ENCODE data around the gene GRM2.

Gene GRM2

DNA sequence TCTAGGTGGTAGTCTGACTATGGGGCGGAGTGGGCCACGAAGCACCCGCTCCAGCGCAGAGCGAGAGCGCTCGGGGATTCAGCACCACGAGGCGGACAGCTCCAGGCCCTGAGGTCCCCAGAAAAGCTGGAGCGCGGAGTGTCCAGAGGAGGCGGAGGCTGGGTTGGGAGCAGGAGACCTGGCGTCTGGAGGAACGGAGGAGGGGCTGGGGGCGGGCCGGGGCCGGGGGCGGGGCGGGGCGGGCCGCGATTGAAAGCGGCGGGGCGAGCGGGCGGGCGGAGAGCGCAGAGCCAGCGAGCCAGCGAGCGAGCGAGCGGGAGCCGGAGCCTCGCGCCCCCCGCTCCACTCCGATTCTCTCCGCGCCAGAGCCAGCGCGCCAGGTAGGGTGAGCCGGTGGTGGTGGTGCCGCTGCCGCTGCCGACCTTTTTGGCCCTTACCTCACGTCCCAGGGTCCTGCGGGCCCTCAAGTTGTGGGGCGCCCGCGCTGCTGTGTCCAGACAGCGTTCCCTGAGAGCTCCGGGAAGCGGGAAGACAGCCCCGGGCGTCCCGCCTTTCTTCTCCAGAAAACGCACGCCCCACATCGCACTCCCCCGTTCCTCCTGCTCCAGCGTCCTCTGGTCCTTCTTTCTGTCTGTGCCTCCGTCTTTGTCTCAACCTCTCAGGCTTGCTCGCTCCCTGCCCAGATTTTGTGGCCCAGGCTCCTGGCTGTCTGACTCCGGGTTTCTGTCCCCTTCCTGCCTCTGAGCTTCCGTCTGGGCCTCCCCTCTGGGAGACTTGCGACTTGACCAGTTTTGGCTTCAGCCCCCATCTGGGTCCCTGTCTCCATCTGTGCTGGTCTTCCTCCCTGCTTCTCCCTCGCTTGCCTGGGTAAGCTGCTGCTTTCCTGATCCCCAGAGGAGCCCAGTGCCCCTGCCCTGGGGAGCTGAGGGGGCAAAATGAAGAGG, at the start of gene GRM2:
GRM2 (plus strand) TSS at position 281 of the 944 bp plus-strand sequence. CDS start 1,916 bp downstream, outside the sequence.
- DNase-seq = no peak

DNA sequence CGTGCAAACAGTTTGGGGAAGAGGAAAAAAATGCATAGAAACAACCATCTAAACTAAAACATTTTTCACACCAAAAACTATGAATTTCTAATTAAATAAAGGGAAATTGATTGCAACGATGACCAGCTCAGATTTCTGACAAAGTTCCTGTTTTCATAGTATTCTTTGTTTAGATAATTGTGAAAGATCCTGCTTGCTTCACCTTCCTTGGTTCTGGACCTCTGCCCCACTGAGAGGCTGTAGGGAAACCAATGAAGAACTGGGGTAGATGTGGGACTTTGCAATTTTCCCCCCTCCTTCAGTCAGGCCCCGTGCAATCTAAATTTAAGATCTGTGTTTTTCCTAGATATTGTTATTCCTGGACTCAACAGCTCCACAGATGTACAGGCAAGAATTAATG, 49.6 kb upstream of the GRM2 start:
- DNase-seq = no peak

- DNase-seq = no peak
These were observed 46.9 kb upstream of the GRM2 start for GRCh38 chr3:51659942-51660341.

DNA sequence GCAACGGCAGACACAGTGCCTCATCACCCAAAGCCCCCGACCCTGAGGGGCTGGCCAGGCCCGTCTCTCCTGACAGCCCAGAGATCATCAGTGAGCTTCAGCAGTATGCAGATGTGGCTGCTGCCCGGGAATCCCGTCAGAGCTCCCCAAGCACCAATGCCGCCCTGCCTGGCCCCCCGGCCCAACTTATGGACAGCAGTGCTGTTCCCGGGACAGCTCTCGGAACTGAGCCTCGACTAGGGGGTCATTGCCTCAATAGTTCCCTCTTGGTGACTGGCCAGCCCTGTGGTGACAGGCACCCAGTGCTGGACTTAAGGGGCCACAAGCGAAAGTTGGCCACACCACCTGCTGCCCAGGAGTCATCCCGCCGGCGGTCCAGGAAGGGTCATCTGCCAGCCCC, 44.4 kb upstream of the GRM2 start:
- no peak for DNase-seq

- no peak for DNase-seq
These were observed 38.1 kb upstream of the GRM2 start for GRCh38 chr3:51668756-51669155.

- DNase-seq = peak; percentile 73
These were observed 37.4 kb upstream of the GRM2 start for GRCh38 chr3:51669241-51670052.

DNA sequence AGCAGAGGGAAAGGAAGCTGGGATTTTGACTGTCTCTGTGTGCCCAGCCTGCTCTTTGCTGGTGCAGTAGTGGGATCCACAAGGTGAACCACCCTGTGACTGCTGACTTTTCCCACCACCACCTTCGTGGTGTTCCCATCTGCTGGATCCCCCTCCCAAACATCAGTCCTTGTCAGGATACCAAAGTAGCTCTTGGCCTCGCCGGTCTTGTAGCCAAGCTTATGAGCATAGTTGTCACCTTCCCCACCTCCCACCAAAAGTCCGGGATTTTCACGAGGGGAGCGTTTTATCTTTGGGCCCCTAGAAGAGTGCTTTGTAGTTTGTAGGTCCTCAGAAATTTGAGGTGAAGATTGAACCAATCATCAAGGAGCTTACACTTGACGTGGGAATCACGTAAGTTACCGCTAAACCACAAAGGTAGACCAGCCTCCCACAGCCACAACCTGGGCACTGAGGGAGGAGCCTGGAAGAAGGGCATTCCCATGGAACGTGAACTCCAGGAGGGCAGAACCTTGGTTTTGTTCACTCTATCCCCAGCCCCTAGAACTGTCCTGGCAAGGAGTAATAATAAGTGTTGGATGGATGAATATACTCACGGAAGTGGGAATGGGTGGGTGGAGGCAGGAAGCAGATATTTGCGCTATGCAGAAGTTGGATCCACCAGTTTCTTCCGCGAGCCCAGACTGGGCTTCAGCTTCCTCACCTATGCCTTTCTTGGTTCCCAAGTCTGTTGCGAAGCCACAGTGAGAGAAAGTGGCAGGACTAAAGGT, 36.6 kb upstream of the GRM2 start:
- DNase-seq = no peak

- peak; percentile 88 for DNase-seq
These were observed 35.8 kb upstream of the GRM2 start, which contains the start of gene TEX264 for GRCh38 chr3:51670823-51671733. TSS of gene TEX264 (plus strand) at chr3:51671252. CDS start at chr3:51674305, 3,053 bp downstream.

DNA sequence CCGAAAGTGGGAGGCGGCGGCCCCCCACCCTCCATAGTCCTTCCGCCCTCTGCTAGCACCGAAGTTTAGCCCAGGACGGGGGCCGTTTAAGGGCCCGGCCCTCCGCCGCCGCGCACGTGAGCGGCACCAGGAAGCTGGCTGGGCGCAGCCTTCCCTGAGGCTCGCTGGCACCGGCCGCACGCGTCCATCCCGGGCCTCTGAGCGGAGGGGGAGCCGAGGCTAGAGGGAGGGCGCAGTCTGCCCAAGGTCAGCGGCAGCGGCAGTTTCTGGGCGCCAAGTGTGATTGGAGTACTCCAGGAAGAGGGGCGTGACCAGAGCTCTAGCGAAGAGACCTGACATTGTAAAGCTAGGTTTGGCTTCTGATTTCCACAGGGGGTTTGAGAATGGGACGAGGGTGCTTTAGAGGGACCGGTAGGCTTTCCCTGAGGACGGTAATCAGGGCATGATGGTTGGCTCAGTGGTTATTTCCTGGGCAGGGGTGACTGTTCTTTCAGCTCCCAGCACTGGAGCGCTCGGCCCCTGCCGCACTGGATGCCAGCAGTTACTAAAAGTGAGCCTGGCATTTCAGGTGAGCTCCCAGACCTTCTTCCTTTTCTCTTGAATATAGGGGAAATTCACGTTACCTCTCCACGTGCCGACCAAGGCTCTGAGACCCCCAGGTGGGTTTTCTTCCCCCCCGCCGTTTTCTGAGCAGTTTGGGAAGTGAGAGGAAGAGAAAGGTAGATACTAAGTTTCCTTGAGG, 35.0 kb upstream of the GRM2 start:
- DNase-seq = peak; percentile 57

DNA sequence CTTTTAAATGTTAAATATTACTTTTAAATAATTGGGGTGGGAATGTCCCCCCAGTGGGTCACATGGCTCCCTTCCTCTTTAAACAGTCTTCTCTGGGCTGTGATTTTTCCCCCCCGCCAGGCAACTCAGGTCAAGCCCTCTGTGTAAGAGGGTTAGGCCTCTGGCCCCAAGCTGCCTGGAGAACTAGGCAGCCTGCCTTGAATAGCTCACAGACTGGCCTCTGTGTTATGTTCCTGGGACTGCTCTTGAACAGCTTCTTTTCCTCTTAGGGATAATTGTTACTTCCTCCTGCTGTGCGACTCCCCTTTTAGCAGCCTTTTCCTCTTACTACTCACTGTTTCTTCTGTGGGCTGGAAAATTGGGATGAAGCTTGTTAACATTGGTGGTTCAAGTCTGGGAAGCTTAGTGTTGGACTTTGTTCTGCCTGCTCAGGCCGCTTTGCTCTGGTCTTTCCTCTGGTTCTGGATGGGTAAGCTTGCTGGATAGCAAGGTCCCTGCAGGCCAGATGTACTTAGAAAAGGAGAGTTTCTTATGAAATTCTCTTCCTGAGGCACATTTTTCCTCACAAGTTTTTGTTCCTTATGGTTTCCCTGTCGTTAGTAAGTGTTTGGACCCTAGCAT, 33.6 kb upstream of the GRM2 start:
- no peak for DNase-seq

DNA sequence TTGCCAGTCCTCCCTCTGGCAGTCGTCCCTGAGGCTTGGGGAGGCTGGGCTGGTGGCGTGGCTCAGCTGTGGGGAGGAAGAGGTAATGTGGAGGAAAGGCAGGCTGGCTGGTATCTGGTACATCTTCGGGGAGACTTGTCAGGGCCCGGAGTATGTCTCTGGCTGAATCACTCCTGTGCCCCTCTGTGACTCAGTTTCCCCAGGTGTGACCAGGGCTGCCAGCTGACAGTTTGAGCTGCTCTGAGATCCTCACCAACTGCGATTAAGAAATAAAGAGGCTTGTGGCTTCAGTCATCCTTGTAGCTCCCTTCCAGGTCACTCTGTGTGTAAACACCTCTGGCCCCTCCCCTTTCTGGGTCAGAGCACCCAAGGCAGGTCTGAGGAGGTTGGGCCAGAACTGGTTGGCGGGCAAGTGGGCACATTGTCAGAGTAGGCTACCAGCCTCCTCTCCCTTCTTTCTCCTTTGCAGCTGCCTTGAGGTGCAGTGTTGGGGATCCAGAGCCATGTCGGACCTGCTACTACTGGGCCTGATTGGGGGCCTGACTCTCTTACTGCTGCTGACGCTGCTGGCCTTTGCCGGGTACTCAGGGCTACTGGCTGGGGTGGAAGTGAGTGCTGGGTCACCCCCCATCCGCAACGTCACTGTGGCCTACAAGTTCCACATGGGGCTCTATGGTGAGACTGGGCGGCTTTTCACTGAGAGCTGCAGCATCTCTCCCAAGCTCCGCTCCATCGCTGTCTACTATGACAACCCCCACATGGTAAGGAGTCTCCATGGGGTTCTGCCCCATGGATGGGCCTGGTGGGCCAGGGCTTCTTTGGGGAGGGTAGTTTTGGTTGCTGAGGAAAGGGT, 32.8 kb upstream of the GRM2 start:
- DNase-seq = no peak

- DNase-seq = peak; percentile 27
These were observed 31.7 kb upstream of the GRM2 start for GRCh38 chr3:51675201-51675611.

DNA sequence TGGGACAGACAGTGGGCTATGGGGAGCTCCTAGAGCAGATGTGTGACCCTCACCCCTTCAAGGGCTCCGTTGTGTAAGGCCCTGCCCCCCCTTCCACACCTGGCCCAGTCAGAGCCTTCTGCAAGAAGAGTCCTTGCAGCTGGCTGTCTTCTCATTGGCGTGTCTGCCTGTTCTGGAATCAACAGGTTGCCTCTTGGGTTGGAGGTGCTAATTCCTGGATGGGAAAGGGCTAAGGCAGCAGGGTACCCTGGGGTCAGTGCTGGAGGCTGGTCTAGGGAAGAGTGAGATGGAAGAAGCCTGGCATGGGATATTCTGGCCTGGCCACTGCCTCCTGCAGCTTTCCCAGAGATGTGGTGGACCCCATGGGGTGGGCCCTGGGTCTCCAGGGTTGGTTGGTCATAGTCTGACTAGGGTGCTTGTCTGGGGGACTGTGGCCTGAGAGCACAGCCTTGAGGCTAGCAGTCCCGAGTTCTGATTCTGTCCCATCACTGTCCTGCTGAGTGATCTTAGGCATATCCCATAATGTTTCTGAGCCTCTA, 30.7 kb upstream of the GRM2 start:
- DNase-seq = no peak

- no peak for DNase-seq
These were observed 29.5 kb upstream of the GRM2 start for GRCh38 chr3:51677358-51677757.

DNA sequence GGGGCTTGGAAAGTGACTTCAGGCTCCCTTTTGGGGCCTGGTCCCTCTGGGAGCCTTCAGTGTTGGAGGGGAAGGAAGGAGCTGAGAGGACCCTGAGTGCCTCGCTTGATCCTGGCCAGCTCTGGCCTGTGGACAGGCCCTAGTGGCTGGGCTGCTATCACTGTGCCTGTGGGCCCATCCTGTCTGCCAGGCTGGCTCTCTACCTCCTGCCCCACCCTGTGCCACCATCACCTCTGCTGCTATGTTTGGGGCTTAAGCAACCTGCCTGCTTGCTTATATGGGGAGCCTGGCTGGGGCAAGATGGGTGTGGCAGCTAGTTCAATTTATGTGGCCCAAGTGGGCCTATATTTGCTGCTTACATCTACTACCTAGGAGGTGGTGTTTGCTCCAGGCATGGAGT, 28.7 kb upstream of the GRM2 start:
- no peak for DNase-seq

DNA sequence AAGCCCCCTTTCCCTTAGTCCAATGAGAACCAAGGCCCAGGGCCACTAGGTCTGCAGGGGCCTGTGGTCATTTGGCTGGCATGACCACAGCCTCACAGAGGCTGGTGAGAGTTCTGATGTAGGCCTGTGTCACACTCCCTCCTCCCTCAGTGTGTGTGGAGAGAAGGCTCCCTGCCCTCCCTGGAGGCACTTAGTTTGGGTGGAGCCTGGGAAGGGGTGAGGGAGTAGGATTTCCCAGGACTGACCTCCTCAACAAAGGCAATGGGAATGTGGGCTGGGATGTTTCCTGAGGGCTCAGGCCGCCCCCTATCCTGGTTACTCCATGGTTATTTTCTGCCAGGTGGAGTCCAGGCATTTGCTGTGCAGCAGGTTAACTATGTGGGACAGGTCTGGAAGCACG, 28.2 kb upstream of the GRM2 start:
- DNase-seq = no peak

DNA sequence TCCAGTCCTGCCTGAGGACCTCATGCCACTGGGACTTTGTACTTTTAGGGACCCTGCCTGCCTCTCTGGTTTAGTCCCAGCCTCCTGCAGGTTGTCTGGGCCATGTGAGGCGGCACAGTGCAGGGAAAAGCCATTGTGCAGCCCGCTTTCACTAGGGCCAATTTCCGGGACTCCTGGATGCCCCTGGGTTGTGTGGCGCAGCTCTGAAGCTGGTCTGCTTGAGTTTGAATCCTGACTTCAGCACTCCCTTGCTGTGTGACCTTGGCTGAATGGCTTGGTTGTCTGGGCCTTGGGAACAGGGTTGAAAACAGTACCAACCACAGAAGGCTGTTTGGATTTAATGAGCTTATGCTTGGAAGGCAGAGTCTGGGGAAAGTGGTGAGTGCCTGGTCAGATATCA, 27.6 kb upstream of the GRM2 start:
- DNase-seq = no peak

DNA sequence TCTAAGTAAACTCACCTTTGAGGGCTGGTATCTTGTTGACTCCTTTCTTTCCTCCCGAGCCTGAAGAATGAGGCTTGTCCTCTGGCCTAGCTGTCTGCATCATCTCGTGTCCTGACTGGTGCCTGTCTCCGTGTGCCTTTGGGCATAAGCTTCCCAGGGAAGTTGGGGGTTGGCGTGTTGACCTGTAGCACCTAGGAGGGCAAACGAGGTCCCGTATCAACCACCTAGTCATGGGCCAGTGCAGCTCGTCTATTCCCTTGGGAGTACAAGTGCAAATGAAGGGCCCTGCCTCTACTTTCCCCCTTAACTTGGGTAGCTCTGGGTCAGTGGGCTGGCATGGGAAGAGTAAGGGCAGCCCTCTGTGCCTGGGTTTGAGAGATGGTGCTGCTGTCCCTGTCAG, 27.1 kb upstream of the GRM2 start:
- no peak for DNase-seq

GRCh38 chr3:51680196-51680595, 26.7 kb upstream of the GRM2 start:
- no peak for DNase-seq
